HG03097 (cell line): Measurements from ENCODE around the gene GORAB.
A peak's percentile ranks its signal among the peaks of the same experiment; 100 is the strongest.

Experiments
- ATAC-seq: cut with Tn5 transposase; IDR thresholded peaks from one replicate; pipeline ENCODE4 v1.9.1; 2021; ENCODE audit not compliant: unreplicated experiment, low FRiP score

Gene GORAB, protein sequence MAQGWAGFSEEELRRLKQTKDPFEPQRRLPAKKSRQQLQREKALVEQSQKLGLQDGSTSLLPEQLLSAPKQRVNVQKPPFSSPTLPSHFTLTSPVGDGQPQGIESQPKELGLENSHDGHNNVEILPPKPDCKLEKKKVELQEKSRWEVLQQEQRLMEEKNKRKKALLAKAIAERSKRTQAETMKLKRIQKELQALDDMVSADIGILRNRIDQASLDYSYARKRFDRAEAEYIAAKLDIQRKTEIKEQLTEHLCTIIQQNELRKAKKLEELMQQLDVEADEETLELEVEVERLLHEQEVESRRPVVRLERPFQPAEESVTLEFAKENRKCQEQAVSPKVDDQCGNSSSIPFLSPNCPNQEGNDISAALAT

DNA sequence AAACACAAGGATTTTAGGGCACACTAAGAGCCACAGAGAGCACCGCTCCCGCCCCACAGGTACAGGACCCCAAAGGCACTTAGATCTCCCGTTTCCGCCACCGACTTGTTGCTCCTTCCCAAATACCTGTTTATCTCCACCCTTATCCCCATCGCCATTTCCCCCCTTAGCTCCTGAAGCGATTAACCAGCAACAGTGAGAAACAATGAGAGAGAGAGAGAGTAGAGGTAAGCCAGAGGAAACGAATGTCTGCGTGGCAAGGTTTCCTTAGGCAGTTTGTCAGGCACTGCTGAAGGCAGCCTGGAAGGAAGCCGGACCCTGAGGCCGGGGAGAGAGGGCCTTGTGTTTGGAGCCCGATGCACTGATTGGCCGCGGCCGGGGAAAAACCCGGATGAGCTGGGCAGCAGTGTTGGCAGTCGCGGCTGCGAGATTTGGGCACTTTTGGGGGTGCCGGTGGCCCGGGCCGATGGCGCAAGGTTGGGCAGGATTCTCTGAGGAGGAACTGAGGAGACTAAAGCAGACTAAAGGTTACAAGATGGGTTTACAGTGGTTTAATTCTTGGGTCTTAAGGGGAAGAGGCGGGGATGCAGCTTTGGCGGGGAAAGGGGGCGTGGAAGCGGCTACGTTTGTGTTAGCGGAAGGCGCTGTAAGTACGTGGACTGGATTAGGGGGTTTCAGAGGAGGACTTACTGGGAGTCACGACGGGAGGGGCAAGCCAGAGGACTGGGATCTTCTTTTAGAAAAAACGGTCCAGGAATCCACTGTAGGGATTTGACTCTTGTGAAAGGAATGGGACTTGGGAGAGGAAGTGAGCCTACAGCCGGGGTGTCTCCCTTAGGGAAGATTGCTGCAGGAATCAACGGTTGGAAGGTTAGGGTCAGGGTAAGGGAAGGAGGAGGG is at the start of gene GORAB:
GORAB (plus strand) TSS at position 409 of the 900 bp plus-strand sequence; CDS start at position 467, 58 bp downstream.
- peak; percentile 96 for ATAC-seq

DNA sequence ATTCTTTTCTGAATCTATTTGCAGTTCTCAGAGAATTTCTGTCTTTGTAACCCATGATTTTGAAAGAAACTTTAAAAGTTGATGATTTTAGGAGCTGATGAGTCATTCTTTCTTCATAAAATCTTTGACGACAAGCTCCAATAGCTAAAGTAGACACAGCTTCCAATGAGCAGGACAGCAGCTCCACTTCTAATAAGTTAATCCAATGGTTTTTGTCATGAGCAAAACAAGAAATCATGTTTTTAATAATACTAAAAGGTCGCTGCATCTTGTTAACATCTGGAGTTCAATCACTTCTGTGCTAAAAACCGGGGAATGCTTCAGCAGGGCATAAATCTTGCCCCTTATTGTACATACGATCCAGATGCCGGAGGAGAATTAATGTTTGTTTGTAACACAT is 48.9 kb upstream of the GORAB start:
- no peak for ATAC-seq

DNA sequence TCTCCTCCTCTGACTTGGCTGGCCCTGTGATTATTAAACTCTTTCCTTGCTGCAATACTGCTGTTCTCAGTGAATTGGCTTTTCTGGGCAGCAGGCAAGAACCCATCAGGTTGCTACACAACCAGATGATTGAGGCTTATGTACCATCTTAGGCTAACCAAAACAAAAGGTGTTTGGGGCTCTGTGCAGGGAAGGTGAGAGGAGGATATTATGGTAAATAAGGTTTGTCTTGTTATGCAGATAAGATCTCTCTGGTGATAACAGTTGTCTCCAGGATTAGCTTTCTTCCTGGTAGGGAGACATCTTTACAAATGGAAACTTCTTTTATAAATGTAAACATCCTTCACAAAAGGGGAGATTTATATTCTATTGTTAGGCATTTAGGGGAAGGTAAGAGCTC is 44.5 kb upstream of the GORAB start:
- ATAC-seq = no peak

DNA sequence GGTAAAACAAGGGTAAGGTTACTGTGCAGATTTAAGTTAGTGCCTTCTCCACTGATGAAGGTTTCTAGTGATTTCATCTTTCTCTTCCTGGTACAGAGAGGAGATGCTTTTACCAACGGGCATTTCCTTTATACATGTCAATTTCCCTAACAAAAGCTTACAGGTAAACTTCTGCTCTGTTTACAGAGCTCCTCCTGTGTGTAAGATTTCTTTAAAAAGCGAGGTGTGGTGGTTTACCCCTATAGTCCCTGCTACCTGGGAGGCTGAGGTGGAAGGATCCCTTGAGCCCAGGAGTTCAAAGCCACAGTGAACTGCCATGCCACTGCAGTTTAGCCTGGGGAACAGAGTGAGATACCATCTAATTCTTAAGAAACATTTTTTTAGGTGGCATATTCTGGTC is 40.7 kb upstream of the GORAB start:
- no peak for ATAC-seq

DNA sequence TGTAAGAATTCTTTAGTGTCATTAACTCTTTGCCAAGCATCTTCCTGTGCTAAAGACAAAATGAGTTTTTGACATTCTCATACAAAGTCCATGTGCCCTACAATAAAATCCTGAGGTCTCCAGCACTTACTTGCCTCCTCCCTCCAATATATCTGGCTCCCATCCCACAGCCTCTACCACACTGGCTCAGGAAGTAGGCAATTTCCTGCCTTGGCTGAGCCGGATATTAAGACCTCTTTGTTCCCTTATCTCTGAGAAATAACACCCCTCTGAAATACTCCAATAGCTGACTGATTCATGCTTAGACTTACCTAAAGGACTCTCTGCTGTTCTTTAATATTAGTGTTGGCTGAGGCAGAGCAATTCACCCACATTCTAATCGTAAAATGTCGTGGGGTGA is 37.6 kb upstream of the GORAB start:
- ATAC-seq = no peak

DNA sequence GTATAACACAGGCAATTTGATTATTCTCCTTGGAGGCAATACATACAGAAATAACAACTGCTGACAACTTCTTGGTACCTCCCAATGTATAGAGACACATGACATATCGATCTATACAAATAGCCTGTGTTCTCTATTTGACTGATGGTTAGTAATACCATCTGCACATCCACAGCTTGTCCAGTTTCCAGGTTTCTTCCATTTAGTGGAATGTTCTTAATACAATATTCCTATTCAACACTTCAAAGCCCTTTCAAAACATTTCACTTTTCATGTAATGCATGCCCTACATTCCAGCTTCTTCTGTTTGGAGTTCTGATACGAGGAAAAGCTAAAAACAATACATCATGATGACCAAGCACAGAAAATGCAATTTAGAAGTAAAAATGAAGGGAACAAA is 37.0 kb upstream of the GORAB start:
- no peak for ATAC-seq

DNA sequence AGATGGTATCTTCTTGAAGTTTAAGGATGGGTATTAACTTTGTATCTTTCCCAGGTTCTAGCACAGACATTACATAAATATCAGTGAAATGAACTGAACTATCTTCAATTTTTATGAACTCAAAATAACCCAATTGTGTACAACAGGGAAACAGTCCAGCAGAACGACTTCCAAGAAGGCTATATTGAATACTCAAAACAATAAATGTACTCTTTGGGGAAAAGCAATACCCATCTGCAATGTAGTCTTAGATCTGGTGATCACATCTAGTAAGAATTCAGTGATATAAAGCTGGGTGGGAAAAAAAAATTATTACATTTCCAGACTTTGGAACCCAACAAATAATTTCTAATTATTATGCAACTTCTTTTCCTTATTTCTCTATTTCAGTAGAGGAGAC is 33.1 kb upstream of the GORAB start:
- no peak for ATAC-seq

DNA sequence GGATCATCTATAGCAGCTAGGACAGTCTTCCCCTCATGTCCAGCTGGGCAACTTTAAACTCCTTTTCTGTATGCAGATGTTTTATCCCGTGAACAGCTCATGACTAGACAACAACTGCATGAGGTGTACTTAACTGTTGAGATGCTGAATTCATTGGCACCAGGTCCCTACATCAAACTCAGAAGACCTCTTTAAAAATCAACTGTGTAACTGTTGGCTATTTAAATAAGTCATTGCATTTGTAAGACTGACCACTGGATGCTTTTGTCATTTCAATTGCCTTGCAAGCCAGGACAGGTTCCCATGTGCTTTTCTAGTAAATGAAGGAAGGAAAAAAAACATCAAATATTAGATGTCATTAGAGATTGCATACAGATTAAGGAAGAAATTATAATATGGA is 28.3 kb upstream of the GORAB start:
- no peak for ATAC-seq

DNA sequence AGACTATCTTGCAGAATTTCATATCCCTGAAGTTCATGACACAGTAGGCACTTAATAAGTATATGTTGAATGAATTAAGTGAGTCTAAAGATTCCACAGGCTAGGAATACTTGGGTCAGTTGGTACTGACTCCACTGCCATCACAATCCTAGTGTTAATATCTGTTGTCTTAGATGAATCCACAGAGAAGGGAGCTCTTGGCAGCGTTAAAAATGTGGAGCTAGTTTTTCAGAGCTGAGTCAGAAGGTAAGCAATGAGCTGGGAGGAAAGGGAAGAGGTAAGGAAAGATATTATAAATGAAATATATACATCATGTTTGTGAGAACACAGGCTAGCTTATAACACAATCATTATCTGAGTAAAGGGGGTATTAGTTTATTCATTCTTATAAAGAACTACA is 21.8 kb upstream of the GORAB start:
- no peak for ATAC-seq

DNA sequence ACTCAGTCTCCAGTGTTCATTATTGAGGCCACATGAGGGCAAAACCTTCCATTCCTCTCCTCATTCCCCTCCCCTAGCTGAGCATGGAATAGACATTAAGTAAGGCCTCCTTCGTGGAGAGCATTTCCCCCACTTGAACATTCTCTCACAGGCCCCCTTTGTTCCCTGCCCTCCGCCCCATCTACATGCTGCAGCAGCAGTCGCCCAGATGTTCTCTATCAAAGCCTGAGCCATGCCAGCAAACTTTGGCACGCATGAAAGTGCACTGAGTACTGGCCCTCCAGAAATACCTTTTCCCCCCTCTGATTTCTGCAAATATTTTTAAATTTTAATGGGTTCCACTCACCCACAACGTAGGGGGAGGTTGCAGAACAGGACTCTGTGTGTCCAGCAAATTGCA is 20.9 kb upstream of the GORAB start:
- ATAC-seq = no peak

DNA sequence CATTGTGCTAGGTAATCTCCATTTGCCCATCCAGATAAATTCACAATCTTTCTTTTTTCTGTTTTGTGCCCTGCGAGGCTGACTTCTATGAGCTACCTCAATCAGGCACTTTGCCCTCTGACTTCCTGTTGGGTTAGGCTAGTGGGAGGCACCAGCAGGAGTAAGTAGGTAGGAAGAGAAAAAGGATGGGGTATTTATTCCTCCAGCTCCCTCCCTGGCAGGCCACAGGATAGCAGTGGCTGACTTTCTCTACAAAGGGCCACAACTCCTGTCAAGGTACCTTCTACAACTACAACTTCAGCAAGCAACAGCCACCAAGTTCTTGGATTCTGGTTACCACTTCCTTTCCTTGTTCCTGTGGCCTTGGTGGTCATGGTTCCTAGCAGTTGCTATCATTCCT is 18.8 kb upstream of the GORAB start:
- ATAC-seq = no peak

DNA sequence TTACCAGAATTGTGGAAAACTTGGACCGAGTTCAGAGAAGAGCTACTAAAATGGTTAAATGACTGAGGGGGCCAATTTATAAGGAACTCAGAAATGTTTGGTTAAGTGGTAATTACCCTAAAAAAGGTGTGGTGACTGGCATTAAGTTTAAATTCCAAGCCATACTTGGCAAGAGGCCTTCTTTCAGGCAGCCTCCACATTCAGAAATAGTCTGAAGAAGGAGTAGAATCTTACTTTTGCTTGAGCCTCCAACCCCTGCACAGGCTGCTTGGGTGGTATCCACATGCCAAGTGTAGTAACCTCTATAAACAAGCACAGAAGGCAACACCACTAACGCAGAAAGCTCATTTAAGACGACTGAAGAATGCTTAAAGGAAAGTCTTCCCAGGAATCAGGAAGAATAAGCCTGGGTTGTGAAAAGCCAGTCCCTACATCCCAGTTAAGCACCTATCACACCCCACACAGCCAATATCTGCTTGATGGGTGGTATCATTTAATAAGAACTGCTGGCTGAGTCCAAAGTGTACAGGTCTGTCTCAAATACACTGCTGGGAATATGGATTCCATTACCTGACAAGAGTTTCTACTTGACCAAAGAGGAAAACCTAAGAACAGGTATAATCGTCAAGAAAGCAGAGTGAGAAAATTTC is 13.7 kb upstream of the GORAB start:
- ATAC-seq = no peak

DNA sequence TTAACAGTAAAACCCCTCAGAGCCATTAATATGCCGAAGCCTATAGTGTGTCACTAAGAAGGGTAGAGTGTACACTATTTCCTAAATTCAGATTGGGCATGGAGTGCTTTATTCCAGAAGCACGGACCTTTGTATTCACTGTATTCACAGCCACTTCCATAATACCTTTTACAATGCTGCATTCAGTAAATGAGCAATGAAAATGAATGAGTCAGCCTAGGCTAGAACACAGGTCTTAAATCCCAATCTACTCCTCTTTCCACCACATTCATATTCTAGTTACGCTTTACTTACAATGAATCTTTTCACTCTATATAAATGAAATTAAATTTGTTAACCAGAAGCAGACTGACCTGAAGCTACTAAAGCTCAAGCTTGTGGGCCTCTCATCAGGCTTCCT is 13.0 kb upstream of the GORAB start:
- no peak for ATAC-seq

DNA sequence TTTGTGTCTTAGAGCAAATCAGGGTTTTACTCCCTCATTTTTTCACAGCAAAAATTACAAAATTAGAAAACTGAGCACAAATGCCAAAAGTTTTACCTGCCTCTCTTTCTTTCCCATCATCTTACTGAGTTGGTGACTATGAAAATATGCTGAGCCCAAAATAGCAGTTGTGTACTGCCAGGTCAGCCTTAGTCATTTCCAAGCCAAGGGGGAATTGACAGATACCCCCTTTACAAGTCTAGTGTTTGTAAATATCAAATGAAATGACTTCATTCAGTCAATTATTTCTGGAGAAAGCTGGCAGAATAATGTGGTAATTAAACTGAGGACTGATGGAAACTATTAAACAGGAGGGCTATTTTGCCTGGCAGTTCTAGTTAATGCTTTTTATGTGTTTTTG is 11.4 kb upstream of the GORAB start:
- ATAC-seq = no peak

DNA sequence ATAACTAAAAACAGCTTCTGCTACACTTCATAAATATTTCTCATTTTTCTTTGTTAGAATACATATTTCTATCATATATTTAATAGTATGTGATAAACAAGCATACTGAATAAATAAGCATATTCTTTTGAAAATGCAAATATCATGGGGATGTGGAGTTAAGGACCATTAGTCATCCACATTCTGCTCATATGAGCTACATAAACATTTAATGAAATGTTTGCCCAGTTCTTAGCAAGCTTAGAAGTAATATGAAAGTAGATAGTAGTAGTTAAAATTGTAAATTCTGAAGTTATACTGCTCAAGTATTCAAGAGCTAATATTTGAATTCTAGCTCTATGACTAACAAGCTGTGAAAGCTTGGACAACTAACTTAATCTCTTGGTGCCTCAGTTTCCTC is 10.1 kb upstream of the GORAB start:
- no peak for ATAC-seq

DNA sequence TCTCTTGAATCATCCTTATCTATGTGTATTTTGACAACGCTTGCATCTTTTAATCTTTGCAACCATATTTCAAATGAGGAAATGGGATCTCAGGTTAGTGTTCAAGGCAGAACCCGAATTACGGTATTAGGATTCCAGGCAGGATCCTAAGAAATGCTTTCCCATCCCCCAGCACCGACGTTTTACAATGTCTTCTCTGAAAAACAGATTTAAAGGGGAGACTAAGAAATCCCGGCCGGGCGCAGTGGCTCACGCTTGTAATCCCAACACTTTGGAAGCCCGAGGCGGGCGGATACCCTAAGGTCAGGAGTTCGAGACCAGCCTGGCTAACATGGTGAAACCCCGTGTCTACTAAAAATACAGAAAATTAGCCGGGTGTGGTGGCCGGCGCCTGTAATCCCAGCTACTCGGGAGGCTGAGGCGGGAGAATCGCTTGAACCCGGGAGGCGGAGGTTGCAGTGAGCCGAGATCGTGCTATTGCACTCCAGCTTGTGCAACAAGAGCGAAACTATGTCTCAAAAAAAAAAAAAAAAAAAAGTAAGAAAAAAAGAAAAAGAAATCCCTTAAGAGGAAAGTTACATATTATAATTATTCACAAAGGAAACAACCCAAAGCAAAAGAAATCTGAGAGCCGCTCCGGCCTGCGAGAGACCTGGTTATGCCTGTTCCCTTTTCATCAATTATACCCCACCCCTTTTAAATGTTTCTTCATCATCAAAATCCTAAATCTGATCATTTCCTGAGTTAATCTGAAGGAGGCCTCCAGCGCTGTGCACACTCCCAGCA is 801 bp upstream of the GORAB start:
- ATAC-seq = no peak

DNA sequence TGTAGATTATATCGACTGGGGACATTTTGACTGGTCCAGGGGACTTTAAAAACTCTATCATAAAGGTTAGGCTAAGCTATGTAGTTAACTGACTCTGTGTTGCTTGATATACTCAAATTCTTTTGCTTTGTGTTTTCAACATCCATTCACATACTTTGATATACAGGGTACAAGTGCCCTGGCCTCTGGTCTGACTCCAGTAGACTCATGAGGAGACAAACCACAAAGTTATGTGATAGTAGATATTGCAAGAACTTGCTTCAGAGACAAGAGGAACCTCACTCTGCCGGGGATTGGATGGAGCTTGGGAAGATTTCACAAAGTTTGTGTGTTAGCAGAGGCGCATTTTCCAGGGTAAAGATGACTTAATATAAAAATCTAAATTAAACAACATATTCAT is 1.3 kb downstream of the GORAB start:
- ATAC-seq = no peak

DNA sequence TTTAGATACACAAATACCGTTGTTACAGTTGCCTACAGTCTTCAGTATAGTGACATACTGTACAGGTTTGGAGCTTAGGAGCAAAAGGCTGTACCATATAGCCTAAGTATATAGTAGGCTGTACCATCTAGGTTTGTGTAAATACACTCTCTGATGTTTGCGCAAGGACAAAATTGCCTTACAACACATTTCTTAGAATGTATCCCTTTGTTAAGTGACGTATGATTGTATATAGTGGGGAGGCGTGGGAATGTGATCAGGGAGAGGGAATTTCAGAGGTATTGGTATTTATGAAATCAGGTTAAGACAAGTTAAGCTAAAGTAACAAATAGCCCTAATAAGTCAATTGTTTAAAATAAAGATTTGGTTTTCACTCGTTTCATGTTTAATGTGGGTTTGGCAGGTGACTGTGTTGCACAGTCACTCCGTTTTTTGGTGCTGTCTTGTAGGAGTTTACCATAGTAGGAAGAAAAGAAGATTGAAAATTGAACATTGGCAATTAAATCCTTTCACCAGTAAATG is 2.7 kb downstream of the GORAB start:
- ATAC-seq = no peak

DNA sequence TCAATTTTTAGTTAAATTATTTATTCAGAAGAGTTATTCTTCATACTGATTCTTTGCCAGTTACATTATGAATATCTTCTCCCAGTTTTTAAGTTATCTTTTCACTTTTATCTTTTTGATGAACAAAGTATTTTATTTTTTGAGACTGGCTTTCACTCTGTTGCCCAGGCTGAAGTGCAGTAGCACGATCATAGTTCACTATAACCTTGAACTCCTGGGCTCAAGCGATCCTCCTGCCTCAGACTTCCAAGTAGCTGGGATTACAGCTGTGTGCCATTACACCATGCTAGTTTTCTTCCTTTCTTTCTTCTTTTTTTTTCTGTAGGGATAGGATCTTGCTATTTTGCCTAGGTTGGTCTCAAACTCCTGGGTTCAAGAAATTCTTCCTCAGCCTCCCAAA is 3.5 kb downstream of the GORAB start:
- no peak for ATAC-seq

DNA sequence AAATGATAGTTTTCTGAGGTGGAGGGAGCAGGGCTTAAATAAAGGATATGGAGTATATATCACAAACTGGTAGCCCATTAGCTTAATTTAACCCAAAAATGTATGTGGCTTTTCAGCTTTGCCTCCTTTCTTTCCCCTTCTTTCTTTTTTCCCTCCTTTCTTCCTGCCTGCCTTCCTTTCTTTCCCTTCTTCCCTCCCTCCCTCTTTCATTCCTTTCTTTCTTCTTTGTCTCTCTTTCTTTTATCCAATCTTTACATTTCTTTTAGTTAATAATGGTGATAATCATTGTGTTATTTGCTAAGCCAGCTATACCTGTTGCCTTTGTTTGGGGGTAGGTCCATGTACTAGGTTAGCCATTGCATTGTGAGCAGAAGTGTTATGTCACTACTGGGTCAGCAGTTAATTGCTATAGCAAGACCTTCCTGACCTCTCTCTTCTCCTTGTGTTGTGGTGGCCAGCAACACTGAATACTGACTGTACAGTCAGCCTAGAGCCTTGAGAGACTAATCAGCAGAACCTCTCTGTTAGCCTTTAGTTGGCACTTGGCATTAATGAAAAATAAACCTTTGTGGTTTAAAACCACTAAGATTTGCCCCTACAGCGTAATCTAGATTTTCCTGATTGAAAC is 5.1 kb downstream of the GORAB start:
- ATAC-seq = no peak
